ENCODE data around the gene TNFRSF1A.
"Not testable (repeated sequence)": the region's sequence is repeated elsewhere in the genome, so short reads cannot be mapped to it uniquely, and the experiment has no call there.

TNFRSF1A gene

DNA sequence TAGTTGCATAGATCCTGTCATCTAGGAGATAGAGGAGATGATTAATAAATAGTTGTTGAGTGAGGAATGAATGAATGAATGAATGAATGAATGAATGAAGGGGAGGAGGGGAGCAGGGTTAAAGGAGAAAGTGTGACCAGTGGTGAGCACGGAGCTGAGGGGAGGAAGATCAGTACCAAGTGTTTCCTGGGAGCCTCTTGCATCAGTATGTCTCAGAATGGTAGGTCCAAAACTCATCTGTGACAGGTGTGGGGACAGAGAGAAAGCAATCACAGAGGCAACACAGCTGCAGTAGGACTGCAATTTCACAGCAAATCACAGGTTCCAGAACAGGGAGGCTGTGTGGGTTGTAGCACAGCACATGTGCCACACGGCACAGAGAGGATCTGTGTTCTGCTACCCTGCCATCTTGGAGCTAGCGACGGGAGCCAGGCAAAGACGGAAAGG is 14.5 kb upstream of the TNFRSF1A start:
- DNase-seq (ENCODE audit: low spot score), result no peak

DNA sequence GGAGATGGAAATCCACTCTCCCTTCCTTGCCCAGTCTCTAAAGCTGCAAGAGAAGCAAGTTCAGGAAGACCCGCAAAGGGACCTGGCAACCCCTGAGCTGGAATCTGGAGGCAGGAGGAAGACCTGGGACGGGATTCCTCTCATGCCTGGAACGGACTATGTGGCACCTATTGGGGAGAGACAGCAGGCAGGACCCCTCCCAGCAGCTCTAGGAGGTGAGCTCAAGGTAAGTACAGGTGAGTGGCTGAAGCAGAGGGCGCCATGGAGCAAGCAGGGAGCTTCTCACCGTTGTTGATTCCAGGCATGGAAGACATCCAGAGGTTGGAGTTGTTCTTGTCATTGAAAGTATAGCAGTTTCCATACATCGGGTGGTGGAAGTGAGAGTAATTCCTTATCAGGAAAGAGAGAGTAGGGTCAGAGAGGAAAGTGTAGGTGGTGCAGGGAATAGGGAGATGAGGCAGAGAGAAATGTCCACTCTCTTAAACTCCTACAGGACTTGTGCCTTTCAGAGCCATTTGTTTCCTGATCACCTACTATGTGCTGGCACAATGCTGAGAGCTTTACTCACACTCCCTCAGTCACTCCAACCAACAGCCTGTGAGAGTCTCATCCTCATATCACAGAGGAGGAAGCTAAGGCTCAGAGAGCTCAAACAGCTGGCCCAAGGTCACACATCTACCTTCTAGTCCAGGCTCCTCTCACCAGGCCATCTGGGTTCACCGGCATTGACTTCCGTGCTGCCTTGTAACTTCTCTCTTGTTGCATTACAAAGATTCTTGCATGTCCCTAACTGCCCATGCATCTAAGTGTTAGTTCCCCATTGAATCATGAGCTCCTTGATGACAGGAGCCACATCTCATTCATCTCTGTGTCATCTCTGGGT is 13.9 kb upstream of the TNFRSF1A start:
- no peak for DNase-seq (ENCODE audit: low spot score)

DNA sequence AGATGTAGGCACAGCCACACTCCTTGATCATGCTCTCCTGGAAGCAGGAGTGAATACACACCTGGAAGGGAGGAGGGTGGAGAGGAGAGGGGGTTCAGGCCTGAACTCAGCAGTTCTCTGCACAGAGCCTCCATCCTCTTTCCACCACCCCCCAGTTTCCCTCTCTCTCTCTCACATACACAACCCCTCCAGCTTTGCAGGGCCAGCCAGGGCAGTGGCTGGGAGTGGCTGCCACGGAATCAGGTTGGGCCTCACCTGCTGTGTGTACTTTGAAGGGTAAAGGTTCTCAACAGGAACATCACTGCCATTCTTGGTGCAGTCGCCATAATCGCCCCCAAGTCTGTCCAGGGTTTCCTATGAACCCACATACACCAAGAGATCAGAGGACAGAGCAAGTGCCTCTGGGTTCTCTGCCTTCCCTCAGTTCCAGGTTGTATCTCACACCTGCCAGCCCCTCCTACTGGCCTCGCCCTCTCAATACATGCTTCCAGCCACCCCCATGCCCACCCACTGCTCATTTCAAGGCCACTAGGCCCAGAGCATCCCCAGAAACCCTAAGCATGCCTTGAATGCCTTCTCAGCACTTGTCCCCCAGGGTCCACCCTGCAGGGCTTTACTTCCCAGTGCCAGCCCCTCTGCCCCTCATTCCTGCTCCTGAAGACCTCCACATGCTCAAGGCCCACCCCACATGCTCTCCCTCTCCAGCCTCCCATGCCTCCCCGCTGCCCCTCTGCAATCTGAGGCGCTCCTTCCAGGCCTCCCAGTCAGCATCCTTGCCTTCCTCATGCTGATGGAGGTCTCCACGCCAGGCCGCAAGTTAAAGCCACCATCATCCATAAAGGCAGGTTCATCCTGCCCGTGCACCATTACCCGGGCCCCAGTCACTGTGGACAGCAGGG is 12.9 kb upstream of the TNFRSF1A start:
- no peak for DNase-seq (ENCODE audit: low spot score)

DNA sequence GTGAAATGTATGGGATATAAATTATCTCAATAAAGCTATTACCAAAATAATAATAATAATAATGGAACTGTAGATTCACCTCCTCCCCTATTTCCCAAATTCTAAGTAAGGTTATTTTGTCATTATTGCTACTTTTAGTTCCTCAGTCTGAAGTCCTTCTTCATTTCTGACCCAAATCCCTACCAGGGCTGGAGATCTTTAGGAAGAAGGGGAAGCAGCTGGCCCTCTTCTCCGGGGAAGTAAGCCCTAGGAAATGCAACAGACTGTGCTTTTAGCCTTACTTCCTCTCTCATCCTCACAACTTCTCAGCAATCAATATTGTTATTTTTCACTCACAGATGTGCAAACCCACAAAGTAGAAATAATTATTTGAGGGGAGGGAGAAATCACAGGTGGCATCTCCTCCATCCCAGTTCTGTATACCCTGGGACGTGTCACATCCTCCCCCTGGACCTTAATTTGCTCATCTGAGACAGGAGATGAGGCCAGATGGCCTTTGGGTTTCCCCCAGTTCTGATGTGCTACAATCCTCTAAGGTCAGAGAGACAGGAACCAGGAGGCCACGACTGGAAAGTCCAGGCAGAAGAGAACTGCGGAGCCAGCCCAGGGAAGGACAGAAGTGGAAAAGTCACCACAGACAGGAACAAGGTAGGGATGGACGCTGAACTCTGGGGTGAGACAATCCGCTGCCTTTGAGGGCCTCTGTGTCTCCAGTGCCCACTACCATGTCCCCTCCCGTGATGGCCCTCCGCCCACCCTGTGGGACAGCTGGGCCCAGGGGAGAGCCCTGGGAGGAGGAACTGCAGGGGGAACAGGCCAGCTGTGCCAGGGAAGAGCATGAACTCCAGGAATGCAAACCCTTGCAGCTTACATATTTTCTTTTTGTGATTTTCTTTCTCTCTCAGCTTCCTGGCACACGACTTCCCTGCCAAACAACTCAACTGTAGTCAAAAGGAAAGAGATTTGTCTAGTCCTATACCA is 10.6 kb upstream of the TNFRSF1A start:
- DNase-seq (ENCODE audit: low spot score), result no peak

DNA sequence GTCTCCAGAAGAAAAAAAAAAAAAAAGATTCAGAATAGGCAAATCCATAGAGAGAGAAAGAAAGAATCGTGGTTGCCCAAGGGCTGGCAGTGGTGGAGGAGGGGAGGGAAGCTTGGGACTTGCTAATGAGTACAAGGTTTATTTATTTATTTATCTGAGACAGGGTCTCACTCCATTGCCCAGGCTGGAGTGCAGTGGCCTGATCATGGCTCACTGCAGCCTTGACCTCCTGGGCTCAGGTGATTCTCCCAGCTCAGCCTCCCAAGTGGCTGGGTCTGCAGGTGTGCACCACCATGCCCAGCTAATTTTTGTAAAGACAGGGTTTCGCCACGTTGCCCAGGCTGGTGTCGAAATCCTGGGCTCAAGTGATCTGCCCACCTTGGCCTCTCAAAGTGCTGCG is 9.7 kb upstream of the TNFRSF1A start:
- DNase-seq (ENCODE audit: low spot score), result no peak

DNA sequence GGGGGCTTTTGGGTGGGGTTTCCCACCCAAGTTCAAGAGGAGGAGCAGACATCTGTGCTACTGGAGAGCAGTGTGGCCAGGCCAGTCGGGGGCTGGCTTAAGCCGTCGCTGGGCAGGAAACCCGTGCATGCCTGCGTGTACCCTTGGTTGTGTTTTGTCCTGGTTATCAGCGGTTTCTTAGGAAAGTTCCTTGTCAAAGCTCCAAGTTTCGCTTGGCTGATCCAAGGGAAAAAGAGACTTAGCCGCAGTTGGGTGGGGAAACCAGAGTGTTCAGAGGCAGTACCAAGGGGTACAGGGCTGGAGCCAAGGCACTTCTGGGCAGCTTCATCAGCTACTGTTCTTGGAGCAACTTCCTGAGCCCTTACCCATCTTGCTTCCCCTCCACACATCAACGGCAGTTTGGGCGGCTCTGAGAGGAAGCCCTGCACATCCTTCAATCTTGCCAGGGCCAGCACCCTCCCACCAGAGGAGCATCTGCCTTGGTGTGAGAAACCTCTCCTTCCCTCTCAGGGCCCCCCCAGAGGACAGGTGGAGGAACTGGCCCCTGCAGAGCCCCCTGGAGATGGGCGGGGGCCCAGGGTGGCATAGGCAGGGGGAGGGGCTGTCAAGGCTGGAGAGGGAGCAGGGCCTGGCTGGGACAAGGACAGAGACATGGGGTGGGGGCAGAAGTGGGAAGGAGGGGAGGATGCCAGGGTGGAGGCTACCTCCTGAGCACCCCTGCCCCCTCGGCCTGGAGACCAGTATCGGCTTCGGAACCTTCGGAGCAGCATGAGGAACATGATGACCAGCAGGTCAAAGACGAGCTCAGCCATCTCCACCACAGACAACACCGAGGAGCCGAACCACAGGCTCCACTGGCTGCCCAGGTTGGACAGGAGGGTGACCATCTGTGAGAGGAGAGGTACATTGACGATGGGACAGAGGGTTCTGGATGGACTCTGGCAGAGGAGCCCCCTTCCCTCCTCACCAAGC is 5.8 kb upstream of the TNFRSF1A start:
- DNase-seq (ENCODE audit: low spot score), result no peak

DNA sequence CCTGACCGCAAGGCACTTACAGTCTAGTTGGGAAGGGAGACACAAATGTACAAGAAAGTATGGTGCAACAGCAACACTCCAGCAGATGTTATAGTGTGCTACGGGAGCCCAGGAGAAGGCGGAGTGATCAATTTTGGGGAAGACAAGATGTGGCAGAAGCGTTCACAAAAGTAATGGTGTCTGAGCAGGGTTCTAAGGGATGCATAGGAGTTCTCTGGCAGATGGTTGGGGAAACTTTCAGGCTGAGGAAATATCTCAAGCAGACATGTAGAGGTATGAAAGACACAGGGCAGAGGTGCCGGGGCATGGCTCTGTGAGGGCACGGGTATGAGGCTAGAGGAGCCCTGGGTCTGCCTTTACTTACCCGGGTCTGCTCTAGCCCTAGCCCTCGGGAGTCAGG is 5.1 kb upstream of the TNFRSF1A start:
- no peak for DNase-seq (ENCODE audit: low spot score)

DNA sequence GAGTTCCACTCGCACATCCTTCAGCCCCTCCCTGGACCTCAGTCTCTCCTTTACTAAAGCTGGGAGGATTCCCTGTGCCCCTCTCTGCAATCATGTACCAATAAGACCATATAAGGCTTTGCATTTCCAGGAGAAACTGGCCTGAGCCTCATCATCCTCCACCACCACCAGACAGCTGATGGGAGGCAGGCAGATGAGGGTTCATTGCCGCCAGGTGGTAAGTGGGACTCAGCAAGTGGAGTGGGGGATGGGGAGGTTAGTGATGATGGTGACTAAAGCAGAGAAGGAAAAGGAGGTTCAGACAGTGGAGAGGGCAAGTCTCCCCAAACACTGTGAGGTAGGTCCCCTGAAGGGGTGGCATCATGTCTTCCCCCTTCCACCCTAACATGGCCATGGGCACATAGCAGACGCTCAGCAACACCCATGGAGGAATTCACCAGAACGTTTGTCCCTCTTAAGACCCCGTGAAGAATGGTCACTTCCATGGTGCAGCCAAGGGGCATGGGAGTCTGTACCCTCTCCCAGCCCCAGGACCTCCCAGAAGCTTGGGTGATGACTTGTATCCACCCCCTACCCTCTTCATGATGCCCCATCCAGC is 4.5 kb upstream of the TNFRSF1A start:
- DNase-seq (ENCODE audit: low spot score), result no peak

DNA sequence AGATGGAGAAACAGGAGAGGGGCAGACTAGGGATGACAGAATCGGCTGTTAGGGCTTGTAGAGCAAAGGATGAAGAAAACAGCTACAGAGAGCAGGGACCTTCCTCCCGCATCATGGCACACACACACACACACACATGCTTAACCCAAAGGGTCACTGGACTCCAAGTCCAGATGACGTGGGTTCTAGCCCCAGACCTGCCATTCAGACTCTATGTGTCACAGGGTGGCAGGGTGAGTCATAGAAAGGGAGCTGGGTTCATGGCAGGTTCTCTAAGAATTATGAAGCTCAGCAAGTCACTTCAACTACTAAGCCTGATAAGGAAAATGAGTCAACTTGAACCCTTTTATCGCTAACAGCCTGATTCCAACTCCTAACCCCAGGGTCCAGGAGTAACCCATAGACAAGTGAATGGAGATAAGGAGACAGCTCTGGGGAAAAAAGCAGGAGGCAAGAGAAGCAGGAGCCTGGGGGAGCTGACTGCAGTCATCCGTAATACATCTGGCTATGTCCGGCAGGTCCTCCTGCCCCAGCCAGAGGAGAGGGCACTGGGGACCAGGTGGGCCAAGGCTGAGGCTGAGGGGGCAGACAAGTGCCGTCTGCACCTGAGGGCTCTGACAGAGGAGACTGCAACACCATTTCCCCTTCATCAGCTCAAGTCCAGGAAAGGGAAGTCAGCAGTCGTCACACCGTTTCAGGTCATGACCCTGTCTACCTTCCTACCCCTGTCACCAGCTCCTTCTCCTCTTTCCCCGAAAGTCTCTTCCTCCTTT is 3.6 kb upstream of the TNFRSF1A start:
- no peak for DNase-seq (ENCODE audit: low spot score)

DNA sequence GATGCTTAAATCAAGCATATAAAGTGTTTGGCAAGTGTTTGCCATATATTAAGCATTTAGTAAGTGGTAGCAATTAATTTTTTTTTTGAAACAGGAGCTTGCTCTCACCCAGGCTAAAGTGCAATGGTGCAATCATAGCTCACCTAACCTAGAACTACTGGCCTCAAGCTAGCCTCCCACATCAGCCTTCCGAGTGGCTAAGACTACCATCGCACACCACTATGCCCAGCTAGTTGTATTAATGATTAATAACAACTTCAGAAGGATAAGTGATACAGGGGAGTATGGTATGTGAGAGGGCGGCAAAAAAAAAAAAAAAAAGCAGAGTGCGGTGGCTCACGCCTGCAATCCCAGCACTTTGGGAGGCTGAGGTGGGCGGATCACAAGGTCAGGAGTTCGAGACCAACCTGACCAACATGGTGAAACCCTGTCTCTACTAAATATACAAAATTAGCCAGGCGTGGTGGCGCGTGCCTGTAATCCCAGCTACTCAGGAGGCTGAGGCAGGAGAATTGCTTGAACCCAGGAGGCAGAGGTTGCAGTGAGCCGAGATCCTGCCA is 2.3 kb upstream of the TNFRSF1A start:
- DNase-seq (ENCODE audit: low spot score), result not testable (repeated sequence)

DNA sequence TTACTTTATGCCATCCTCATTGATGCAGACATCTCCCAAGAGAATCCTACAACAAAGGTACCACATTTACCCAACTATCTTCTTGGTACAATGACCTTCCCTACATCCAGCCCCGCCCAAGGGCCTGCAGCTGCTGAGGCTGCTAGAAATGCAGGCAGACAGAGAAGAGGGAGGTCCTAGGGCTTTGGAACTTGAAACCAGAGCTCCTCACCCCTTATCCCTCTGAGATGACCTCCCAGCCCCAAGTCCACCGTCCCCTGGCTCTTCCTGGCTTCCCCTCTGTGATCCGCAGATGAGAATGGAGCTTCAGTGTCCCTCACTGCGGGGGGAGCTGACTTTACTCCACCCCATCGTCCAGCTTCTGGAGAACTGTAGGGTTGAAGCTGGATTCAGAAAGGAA is 1.6 kb upstream of the TNFRSF1A start:
- no peak for DNase-seq (ENCODE audit: low spot score)

DNA sequence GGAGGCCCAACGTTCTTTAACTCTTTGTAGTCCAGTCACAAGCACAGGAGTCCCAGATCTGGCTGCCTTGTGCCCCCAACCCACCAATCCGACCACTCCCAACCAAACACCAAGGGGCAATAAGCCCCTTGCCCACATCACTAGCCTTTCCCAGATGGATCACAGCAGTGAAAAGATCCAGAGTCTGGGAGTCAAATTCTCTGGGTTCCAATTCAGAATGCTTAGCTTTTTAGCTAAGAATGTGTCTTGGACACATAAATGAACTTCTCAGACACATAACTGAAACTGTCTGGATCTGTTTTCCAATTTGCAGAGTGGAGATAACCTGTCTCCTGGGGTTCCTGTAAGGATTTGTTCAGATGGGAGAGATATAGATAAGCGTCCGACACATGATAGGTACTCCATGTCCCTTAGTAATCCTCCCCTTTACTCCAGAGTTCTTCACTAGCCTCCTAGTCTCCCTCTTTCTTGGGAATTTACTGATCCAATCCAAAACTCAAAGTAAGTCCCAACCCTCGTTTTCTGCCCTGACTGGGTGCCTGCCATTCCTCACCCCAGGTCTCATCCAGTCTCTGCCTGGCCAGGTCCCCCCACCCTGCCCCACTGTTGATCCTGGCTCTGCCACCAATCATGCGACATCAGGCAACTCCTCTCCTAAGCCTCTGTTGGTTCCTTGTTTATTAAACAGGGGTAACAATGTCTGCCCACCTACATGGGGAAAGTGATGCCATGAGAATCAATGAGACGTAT is 439 bp upstream of the TNFRSF1A start:
- no peak for DNase-seq (ENCODE audit: low spot score)

DNA sequence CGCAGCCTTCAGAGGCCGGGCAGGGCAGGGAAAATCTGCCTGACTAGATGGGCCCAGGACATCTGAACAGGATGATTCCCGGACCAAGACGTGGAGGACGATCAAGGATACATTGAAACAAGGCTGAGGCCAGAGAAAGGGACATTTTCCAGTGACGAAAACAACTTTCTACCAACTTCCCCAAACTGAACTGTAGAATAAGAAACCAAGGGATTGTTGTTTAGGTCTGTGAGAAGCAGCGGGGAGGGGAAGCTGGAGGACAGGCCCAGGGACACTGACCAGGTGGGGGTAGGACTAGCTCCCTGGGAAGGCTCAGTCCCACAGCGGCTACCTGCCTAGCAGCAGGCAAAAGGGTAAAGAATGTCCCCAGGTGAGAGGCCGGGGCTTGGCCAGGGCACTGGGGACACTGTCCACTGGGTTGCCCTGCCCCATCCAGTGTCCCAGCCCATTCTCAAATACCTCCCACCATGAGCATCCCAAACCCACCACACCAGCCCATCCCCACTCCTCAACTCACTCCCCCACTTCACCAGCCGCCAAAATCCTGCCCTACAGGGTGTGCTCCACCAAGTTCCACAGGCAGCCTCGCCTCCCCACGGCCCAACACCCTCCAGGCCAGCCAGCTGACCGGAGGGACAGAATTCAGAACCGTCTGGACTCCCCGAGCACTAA is 995 bp downstream of the TNFRSF1A start:
- no peak for DNase-seq (ENCODE audit: low spot score)

DNA sequence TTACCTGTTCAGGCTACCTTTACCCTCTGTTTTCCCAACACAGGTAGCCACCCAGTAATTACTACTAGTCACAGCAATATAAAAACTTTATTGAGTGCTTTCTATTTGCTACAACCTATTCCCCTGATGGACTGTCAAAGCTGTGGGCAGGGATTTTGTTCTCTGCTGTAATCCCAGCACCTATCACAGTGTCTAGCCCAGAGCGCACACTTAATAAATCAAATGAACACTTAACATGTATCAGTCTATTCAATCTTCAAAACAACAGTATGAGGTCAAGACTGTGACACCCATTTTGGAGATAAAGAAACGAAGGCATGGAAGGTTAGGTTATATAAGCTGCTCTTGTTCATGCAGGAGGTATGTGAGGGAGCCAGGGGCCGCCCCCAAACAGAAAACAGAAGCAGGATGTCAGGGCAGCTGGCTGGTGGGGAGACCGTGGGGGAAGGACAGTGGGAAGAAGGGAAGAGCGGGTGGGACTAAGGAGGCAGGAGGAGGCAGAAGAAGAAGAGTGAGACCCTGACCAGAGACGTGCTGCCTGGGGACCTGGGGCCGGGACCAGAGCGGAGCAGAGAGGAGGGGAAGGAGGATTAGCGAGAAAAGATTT is 1.7 kb downstream of the TNFRSF1A start:
- no peak for DNase-seq (ENCODE audit: low spot score)

DNA sequence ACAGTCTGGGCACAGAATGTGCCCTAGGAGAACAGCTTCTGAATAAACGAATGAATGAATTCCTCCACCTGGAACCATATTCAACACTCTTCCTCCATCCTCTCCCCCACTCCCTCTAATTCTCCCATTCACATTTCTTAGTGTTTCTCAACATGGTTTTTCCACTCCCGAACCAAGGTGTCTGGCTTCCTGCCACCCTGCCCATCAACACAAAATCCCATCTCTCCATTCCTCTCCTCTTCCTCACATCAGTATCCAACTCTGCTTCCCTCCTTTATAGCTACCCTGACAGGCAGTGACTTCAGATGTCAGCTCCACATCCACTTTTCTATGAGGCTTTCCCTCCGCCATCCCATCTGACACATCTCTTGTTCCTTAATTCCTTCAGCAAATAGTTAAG is 2.9 kb downstream of the TNFRSF1A start:
- no peak for DNase-seq (ENCODE audit: low spot score)

DNA sequence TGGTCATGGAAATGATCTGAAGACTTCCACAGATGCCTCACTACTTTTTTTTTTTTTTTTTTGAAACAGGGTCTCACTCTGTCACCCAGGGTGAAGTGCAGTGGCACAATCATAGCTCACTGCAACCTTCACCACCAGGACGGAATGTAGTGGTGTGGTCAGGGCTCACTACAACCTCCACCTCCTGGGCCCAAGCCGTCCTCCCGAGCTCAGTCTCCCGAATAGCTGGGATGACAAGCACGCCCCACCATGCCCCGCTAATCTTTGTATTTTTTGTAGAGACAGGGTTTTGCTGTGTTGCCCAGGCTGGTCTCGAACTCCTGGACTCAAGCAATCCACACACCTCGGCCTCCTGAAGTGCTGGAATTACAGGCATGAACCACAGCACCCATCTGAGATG is 3.3 kb downstream of the TNFRSF1A start:
- not testable (repeated sequence) for DNase-seq (ENCODE audit: low spot score)

DNA sequence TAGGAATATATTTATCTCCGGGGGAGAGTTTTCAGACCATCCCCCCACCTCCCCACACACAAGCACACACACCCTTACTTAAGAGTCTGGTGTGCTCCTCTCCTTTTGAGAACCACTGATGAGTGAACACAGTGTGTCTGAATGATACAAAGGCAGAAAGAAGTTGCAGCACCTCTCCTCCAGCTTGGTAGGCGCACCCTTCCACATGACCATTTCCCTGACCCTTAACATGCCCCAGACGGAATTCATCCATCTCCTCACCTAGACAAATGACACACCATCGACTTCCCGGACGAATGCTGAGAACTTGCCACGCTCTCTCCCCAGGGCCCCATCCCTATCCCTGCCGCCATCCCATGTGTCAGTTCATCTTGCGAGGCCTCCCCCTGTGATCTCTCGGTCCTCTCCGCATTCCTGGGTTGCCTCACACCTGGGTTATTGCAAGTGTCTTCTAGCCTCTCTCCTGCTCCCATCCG is 3.9 kb downstream of the TNFRSF1A start:
- no peak for DNase-seq (ENCODE audit: low spot score)

Data from CD4-positive, alpha-beta T cell treated with Interleukin-6 at 100 ng/mL for 8 hours (primary cell).